Kidney (tissue), 14 donors: ENCODE data around the gene WTAP. TPM values are rescaled to one million over a fixed set of nuclear protein-coding genes. Genes with fewer than 3 reads are reported as not detected.
A peak's percentile ranks its signal among the peaks of the same experiment; 100 is the strongest.

ENCODE experiments used
- DNase-seq, 5 donors: peaks; one replicate each; pipeline ENCODE4 v3.0.0-alpha.2; 2013 to 2020
- FAIRE-seq: peaks from 2 replicates; lab custom pipeline; 2012; peaks lifted over from hg19 to GRCh38; lab: Jason Lieb, UNC
- H3K27ac ChIP-seq, 2 donors: one replicate each; pipeline ENCODE4 v1.7.0; 2013; ENCODE audit warnings: low read depth in 2 of 2, low read length in 2 of 2, inconsistent platforms in 1 of 2
- H3K27me3 ChIP-seq: one replicate; pipeline ENCODE4 v1.7.1; 2013; ENCODE audit warnings: low read length, inconsistent platforms; ENCODE audit not compliant: control insufficient read depth, insufficient read depth
- H3K36me3 ChIP-seq, 3 donors: one replicate each; pipeline versions ENCODE4 v1.7.0 to v1.7.1; 2013; ENCODE audit warnings: low read length in 3 of 3, control low read depth in 1 of 3, inconsistent platforms in 1 of 3; ENCODE audit not compliant: insufficient read depth in 3 of 3, control insufficient read depth in 2 of 3
- H3K4me1 ChIP-seq, 3 donors: one replicate each; pipeline versions ENCODE4 v1.7.0 to v1.7.1; 2013; ENCODE audit warnings: low read length in 3 of 3, inconsistent platforms in 1 of 3, low read depth in 1 of 3; ENCODE audit not compliant: control insufficient read depth in 2 of 3, insufficient read depth in 2 of 3
- H3K4me3 ChIP-seq, 3 donors: one replicate each; pipeline versions ENCODE4 v1.7.0 to v1.8.1; 2013; ENCODE audit warnings: low read length in 3 of 3, control low read depth in 1 of 3, inconsistent platforms in 1 of 3
- H3K9ac ChIP-seq, 3 donors: one replicate each; pipeline versions ENCODE4 v1.7.0 to v1.7.1; 2013; ENCODE audit warnings: low read length in 3 of 3, control low read depth in 1 of 3, inconsistent platforms in 1 of 3
- H3K9me3 ChIP-seq, 3 donors: one replicate each; pipeline versions ENCODE4 v1.7.0 to v1.7.1; 2013; ENCODE audit warnings: low read length in 3 of 3, control low read depth in 1 of 3, inconsistent platforms in 1 of 3; ENCODE audit not compliant: control insufficient read depth in 2 of 3, insufficient read depth in 1 of 3
- intact Hi-C: fragments of 100-400 bp; cut with DNase I; formaldehyde crosslinking; loops from one replicate; pipeline ENCODE4 v1.11.1; 2022
- polyA plus RNA-seq: library from polyadenylated mRNA; stranded (reverse); fragments of 350-450 nt; fragmentation: Illumina TruSeq; extraction: RNeasy Lipid Tissue Mini Kit (QIAGEN cat#74804); gene quantifications from one replicate; pipeline ENCODE4 v1.2.3, GENCODE V29; 2014; ENCODE audit warnings: low read depth, low replicate concordance; ENCODE audit not compliant: insufficient read depth
- total RNA-seq: library from RNA; stranded (reverse); fragmentation: NEBNext Ultra II Directional; extraction: Animal tissue kit (Norgen Biotek cat#: 25700); gene quantifications from one replicate; pipeline ENCODE4 v1.2.1, GENCODE V29; 2021
- TF ChIP-seq, protein P1 (sequence below): IDR thresholded peaks from 3 replicates; pipeline ENCODE4 v1.5.1; 2012; ENCODE audit warnings: mild to moderate bottlenecking, moderate library complexity, borderline replicate concordance; ENCODE audit not compliant: insufficient read depth; ENCODE audit errors: extremely low read depth
- donor health status: control.
- donor health status: control.
- donor health status: control.
- donor health status: control.
- donor health status: control.
- donor health status: DM: yes; HTN: yes; CAD: no.
- donor health status: Normal renal cell carcinoma (clear cell type).

Gene WTAP
- total and polyA plus RNA-seq, 2 donors from 2014 or later, result 63.5 to 108 TPM

DNA sequence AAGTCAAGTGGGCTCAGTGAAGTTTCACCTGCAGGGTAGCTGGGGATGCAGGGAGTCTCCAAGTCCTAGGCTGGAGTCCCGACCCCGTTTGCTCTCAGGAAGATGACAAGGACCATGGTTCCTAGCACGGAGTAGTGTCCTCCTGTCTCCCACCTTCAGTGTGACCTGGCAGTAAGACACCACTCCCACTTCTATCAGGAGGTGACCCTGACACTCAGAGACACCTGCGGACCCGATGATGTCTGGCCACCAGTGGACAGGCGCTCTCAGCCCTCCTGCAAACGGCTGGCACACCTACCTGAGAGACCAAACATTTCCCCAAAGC lies 35.4 kb upstream of the WTAP start:
- Histone ChIP-seq H3K27me3 (no peaks in the 10 kb centered on the region), H3K36me3 (peaks cover 0 to 16% (median 7%) of the 10 kb centered on the region in 3 donors), H3K4me1 (peaks cover 3 to 19% (median 7%) of the 10 kb centered on the region in 3 donors), H3K9me3 (no peaks in the 10 kb centered on the region), H3K27ac (peak overlapping the region; percentile 94 to 97), H3K4me3 (peak overlapping the region; percentile 38 to 96 (median 94)), H3K9ac (peak overlapping the region in 2 of 3 donors; percentile 90 to 95)
- TF ChIP-seq, protein P1, sequence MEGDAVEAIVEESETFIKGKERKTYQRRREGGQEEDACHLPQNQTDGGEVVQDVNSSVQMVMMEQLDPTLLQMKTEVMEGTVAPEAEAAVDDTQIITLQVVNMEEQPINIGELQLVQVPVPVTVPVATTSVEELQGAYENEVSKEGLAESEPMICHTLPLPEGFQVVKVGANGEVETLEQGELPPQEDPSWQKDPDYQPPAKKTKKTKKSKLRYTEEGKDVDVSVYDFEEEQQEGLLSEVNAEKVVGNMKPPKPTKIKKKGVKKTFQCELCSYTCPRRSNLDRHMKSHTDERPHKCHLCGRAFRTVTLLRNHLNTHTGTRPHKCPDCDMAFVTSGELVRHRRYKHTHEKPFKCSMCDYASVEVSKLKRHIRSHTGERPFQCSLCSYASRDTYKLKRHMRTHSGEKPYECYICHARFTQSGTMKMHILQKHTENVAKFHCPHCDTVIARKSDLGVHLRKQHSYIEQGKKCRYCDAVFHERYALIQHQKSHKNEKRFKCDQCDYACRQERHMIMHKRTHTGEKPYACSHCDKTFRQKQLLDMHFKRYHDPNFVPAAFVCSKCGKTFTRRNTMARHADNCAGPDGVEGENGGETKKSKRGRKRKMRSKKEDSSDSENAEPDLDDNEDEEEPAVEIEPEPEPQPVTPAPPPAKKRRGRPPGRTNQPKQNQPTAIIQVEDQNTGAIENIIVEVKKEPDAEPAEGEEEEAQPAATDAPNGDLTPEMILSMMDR, result no peak
- DNase-seq (peak in 2 of 5 donors; percentile 14 to 59), FAIRE-seq (no peak)
- intact Hi-C loops, result no loop called here

DNA sequence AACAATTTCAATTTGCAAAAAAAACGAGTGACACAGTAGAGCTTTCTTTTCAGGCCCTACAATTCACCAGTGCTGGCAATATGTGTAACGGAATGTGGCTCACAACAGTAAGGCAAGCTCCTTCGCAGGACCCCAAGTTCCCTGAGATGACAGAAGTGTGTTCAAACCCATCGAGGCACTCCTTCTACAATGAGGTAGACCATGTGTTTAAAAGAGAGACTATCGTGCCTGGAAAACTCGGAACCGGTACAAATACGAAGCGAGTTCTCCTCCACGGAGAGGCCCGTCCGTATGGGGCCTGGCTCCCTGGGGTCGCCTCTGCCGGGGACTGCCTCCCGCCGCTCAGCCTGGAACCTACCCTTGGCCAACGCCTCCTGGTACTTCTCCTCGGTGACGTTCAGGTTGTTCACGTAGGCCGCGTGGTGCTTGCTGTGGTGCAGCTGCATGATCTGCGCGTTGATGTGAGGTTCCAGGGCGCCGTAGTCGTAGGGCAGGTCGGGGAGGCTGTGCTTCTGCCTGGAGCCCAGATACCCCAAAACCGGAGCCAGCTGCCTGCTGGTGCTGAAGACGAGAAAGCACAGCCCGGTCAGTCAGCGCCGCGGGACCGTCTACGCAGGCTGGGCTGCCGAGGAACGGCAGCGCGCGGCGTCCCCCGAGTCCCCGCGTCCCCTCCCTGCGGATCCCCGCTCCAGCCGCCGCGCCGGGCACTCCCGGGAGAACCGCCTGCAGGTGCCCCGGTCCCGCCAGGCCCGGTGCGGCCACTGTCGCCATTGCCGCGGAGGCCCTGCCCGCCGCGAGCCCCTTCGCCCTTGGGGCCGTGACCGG lies 34.8 kb upstream of the WTAP start:
- intact Hi-C loops, result no loop called here
- no peak for FAIRE-seq

GRCh38 chr6:159693128-159693893 lies 34.0 kb upstream of the WTAP start, which contains the start of gene SOD2:
SOD2 (minus strand) TSS chr6:159693241; CDS start chr6:159693167, 74 bp downstream.
- H3K27ac ChIP-seq, result peak within 1 kb of the TSS; percentile 94 to 97
- no peaks in the 10 kb centered on the region for H3K9me3 ChIP-seq
- intact Hi-C loops, result no loop called here
- no peaks in the 10 kb centered on the region for H3K27me3 ChIP-seq
- peaks cover 3 to 19% (median 7%) of the 10 kb centered on the region in 3 donors for H3K4me1 ChIP-seq
- H3K9ac ChIP-seq, result peak within 1 kb of the TSS; percentile 63 to 95 (median 90)
- peaks cover 0 to 12% (median 0%) of the 10 kb centered on the region in 3 donors for H3K36me3 ChIP-seq
- FAIRE-seq, result no peak
- peak within 1 kb of the TSS; percentile 66 to 96 (median 94) for H3K4me3 ChIP-seq
- peak; percentile 88 to 96 (median 91) for DNase-seq
- TF ChIP-seq, protein P1, result no peak

More for the DNA sequence above, 34.8 kb upstream of the WTAP start:
- Histone ChIP-seq H3K4me1 (peaks cover 3 to 19% (median 7%) of the 10 kb centered on the region in 3 donors), H3K9me3 (no peaks in the 10 kb centered on the region), H3K9ac (peak overlapping the region; percentile 63 to 95 (median 90)), H3K27ac (peak overlapping the region; percentile 94 to 97), H3K36me3 (peaks cover 0 to 12% (median 4%) of the 10 kb centered on the region in 3 donors), H3K27me3 (no peaks in the 10 kb centered on the region), H3K4me3 (peak overlapping the region; percentile 66 to 96 (median 94))
- TF ChIP-seq, protein P1, result no peak
- DNase-seq, result peak; percentile 49 to 85 (median 59)
